ENCODE measurements around the gene KPNA1.

The KPNA1 gene

DNA sequence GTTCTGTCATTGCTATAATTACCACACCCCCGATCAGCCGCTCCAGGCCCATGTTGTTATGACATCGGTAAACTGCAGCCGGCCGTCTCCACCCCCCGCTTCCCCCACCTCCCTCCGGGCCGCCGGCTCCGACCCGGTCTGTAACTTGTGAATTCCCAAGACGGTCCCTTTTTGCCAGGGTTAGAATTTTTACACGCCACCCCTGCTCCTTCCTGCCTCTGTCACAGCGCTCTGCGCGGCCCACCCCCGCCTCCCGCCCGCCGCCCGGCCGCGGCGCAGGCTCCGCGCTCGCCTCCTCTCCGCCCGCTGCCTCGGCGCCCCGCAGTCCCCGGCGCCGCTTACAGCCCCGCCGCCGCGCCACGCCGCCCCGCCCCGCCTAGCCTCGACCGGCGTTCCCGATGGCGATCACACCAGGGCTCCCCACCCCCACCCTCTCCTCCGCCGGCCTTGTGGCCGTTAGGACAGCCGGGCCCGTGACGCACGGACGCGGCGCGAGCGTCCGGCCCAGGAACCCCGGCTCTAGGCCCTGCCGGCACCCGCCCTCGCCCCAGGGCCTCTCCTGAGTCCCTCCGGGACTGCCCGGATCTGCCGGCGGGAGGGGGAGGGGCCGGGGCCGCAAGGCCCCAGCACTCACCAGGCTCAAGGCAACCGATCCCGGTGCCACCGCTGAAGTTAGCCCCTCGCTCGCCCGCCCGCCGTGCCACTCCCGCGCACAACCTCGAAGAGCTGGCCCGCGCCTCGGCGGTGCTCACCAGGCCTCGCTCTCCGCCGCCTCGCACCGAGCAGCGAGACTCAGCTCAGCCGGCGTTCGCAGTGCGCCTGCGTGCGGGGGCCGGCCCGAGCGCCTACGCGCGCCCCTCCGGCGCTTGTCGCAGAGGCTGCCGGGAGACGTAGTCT, at the start of gene KPNA1:
KPNA1 (minus strand) TSS at position 817 of the 897 bp plus-strand sequence. CDS start 18,374 bp downstream, outside the sequence.
- DNase-seq, result peak; percentile 88

DNA sequence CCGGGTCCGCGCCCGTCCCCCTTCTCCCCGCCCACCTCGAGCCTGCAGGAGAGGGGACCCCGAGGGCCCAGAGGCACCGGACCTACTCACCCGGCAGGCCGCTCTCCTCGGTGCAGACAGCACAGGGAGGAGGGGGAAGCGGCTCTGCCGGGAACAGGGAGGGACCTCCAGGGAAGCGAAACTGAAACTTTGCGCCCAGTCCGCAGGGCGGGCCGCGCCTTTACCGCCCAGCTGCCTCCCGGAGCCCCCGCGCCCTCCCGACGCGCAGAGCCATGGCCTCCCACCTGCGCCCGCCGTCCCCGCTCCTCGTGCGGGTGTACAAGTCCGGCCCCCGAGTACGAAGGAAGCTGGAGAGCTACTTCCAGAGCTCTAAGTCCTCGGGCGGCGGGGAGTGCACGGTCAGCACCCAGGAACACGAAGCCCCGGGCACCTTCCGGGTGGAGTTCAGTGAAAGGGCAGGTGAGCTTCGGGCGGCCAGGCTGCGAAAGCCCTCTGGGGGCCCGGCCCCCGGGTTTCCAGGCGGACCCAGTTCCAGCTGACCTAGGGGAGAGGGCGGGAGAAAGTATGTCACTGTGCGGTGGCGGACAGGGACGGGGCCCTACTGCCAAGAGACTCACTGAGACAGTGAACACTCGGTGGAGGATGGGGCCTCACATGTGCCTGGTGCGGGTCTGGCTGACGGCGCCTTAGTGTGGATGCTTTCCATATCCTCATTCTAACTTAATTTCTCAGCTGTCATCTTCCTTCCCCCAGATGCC, 49.6 kb upstream of the KPNA1 start, which contains the start of the genes DTX3L and PARP9:
DTX3L (plus strand) TSS at position 184 of the 758 bp plus-strand sequence; CDS start at position 273, 89 bp downstream.
PARP9 (minus strand) TSS at position 146 of the 758 bp plus-strand sequence. CDS start 4,680 bp downstream, outside the sequence.
- peak; percentile 60 for DNase-seq

DNA sequence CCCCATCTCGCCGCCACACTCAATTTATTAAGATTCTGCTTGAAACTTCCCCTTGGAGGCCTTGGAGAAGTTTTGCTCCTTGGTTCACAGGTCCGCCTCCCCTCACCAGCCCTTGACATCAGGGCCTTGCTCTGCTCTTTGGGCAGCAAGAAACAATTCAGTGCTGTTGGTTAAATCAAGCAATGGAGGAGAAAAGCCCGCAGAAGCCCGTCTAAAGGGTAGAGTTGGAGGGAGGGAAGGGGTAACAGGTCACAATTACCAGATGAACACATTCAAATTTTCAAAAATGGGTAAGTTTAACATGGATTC, 48.9 kb upstream of the KPNA1 start:
- DNase-seq, result no peak

DNA sequence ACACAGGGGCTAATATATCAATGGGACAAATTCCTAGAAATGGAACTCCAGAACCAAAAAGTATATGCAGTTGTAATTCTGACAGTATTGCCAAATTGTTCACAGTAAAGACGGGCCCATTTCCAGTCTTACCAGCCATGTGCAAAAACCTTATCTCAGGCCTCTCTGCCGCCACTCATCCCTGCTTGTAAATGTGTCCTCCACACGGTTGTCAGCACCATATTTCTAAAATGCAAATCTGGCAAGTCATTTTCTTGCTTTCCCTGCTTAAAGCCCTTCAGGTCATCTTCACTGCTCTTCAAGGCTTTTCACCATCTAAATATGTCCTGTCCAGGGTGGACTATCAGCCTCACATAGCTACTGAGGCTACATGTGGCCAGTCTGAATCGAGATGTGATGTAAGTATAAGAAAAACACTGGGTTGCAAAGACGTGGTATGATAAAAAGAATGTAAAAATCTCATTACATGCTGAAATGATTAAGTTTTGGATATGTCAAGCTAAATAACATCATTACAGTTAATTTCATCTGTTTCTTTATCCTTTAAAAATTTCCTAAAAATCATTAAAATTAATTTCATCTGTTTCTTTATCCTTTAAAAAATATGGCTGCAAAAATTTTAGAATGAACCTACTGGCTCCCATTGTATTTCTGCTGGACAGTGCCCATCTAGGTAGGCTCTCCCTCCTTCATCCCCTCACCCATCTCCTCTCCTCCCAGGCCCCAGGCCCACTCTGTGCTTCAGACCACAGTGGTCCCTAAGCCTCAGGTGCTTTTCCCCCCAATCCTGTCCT, 48.4 kb upstream of the KPNA1 start:
- DNase-seq, result no peak

DNA sequence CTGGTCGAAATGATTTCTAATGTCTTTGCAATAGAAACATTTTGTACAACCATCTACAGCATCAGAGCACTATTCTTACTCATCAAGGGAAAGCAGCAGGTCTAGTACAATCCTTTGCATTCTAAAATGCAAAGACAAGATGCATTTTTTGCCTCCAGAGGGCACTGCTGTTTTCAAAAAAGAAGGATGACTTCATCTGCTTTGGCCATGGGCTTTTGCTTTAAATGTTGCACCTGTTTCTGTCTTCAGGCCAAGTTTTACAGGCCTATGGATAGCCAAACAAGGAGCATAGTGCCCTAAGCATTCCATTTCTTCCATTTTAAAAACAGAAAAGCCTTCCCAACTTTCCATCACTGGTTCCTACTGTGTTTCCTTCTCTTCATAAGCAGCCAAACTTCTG, 45.9 kb upstream of the KPNA1 start:
- peak; percentile 68 for DNase-seq

DNA sequence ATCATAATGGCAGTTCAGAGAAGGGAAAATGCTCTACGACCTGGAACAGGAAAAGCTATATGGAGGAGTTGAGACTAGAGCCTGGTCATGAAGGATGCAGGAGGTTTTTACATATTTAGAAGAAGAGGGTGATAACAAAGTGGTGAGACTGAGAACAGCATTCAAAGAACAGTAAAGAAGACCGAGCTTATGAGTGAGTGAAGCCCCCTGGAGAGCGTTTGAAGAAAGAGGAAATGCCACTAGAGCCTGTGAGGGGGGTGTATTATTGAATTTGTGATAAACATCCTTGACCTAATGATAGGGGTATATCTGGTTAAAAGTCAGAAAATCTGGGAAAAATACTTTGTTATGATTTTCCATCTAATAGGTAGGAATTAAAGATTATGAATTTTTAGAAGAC, 45.2 kb upstream of the KPNA1 start:
- no peak for DNase-seq

DNA sequence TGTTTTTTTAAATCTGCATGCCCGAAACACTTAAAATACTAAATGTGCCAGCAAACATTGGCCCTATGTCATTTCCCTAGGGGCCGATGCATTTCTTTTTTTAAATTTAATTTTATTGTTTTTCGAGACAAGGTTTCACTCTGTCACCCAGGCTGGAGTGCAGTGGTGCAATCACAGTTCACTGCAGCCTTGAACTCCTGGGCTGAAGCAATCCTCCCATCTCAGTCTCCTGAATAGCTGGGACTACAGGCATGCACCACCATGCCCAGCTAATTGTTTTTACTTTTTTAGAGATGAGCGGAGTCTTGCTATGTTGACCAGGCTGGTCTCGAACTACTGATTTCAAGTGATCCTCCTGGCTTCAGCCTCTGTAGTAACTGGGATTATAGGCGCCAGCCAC, 43.9 kb upstream of the KPNA1 start:
- DNase-seq, result no peak

DNA sequence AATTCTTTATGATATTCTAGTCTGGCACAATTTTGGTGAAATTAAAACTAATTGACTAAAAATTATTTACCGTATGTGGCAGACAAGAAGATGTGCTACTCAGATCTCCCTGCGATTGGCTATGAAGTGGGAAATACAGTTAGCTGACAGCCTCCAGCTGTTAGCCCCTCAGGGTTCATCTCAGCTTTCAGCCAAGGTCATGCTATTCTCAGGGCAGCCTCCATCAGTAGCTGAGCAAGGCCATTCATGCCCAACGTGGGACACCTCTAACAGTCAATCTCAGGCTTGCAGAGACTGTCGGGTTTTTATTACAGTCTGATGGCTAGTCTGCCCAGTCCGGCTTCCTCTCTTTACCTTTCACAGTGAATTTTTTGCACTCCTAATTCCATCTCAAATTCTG, 42.6 kb upstream of the KPNA1 start:
- no peak for DNase-seq

DNA sequence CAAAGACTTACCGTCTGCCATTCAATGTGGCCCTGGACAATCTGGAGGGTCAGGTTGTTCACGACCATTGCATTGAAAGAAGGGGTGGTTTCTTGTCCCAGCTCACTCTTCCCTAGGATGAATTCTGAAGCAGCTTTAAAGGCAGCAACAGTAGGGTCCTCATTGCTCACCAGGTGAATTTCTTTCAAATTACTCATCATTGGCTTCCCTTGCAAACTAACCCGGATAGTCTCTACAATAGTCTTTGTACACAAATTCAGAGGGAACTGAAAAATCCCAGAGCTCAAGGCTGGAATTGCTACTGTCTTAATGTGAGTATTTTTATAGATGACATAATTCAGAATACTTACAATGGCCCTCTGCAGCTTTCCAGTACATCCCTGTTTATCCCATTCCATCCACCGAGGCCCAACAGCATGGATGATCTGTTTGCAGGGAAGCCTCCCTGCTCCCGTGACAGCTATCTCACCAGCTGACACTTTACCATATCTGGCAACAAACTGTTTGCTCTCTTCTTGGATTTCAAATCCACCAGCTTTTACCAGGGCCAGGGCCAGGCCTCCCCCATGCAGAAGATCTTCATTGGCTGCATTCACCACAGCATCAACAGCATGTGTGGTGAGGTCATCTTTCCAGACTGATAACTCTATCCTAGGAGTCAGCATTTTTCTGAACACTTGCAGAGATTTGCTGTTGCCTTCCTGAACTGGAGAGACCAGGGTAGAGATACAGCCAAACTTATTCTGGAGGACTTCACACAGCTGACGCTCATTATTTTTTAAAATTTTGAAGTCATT, 40.7 kb upstream of the KPNA1 start:
- DNase-seq, result no peak

DNA sequence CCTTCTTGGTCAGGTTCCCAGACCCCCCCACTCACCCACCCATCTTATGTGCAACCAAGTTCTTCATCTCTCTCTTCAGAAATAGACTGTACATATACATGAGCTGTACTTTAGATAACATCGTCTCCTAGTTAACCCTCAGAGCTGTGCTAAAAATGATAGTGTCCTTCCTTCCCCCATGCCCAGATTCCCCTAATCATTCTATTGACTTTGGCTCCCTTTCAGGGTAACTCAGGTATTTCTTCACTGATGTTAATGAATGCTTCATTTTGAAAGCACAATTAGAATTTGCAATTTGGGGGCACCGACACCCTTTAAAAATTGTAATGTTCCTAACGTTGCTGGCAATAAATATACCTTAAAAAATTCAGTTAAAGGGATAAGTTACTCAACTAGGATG, 38.4 kb upstream of the KPNA1 start:
- no peak for DNase-seq

DNA sequence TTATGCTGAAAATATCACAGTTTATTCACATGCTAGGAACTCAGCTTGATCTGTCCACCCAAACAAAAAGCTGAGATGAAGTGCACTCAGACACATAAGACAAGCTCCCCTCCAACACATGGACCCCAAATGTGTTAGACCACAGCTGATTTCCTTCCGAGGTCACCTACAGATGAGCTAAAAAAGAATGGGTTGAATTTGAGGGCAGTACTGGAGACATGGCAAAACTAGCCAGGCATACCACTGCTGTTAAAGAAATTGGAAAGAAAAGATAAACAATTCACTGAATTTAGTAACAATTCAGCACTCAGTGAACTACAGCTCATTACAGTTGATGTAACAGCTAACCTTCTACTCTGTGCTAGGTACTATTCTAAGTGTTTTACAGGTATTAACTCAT, 33.9 kb upstream of the KPNA1 start:
- DNase-seq, result no peak

DNA sequence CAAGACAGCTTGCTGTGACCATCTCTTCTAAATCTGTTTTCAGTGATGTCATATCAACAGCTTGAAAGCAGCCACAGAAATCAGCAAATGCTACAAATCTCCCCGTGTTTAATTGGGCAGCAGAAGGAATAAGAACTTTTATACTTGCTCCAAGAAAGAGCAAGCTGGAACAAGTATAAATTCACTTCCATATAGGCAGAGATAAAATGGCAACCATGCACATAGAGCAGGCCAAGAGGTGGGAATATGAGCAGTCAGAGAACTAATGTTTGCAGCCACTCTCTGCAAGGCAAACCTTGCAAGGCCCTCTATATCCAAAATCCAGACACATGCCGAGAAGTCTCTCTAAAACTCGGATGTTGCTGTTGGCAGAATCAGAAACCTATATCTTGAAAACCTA, 33.3 kb upstream of the KPNA1 start:
- DNase-seq, result no peak

DNA sequence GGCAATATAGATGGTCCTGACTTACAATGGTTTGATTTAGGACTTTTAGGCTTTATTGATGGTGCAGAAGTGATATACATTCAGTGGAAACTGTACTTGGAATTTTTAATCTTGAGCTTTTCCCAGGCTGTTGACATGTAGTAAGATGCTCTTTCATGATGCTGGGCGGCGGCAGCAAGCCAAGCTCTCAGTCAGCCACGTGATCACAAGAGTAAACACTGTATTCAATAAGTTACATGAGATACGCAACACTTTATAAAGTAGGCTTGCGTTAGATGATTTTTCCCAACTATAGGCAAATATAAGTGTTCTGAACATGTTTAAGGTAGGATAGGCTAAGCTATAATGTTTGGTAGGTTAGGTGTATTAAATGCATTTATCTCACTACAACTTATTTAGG, 31.4 kb upstream of the KPNA1 start:
- DNase-seq, result no peak

DNA sequence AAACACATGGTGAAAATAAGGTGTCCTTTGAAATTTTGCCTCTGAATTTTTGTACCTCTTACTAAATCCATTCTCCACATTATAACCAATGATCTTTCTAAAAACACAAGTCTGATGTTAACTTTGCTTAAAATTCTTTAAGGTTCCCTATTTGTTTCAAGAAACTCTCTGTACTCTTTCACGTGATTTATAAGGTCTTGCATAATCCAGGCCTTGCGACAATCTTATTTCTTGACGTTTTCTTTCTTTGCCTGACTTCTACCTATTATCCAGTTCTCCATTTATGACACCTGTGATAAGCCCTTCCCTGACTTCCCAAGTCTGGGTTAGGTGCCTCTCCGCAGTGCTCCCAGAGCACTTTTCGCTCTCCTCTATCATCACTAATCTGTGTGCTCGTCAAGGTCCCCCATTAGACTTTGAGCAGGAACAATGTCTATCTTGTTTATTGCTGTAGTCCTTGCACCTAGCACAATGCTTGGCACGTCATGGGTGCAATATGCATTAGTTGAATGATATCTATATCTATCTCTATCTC, 24.3 kb upstream of the KPNA1 start:
- no peak for DNase-seq

DNA sequence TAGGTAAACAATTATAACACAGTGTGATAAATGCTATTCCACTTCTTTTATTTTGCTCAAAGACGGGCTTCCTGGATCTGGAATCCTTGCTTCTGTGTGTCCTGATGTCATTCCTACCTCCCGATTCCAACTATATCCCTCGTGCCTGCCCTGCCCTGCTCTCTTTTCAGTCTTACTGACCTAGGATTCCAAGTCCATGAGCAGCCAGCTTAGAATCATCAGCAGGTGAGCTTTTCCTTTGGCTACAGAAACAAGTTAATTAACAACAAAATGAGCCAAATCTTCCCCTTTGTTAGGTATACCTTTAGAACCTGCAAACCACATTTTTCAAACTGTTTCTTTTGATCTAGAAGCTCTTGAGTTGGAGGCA, 21.9 kb upstream of the KPNA1 start:
- DNase-seq, result no peak

DNA sequence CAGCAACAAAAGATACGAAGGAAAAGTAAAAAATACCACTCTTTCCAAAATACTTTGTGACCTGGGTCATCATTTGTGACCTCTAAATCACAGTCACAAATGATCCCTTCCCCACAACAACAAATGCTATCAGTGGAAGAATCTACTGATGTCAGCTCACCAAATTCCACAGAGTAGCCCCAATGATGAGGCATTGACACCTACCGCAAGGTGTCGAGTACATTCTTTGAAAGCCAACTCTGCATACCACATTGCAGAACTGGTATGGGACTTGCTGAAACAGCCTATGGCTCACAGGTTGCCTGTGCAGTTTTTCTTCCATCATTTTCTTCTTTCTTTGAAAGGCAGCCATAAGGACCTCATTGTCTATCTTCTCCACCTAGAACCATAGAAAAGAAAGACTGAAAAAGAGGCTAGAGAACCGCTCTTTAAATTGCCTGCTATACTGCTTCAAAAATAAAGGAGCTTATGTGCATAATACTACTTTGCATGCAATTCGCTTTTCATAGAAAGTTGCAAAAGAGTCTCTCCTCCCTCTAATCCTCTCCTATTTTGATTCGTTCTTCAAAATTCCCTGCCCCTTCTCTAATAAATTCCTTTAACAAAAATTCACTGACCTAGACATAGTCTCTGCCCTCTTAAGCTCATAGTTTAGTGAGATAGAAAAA, 21.4 kb upstream of the KPNA1 start:
- DNase-seq, result no peak

DNA sequence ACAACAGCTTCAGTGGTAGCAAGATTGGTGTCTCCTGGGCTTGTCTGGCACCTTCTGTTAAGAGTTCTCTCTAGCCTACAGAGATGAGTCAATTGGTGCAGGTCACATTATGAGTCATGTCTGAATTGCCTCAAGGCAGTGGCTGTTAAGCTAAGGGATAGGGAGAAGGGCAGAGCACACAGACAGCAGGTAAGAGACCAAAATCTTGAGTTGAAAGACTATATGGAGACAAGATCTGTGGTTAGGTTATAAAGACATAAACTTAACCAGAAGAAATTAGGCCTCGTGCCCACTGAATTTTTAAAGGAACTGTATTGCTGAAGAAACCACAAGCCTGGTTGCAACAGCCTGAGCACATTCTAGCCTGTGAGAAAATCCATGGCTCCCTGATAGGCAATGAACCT, 19.2 kb upstream of the KPNA1 start:
- DNase-seq, result no peak

DNA sequence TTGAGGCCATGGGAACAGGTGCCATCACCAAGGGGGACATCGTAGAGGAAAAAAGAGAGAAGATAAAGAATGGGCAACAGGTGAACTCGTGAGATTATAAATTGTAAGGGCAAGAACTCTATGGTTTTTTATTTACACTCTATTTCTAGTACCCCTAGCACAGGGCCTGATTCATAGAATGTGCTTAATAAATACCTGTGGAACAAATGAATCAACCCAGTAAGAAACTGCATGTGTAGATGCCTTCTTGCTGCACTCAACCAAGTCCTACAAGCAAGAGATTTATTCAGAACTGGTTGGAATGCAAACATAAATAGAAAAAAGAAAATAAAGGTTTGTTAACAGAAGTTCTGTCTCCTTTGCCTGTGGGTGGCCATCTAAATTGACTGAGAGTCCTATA, 18.7 kb upstream of the KPNA1 start:
- no peak for DNase-seq

DNA sequence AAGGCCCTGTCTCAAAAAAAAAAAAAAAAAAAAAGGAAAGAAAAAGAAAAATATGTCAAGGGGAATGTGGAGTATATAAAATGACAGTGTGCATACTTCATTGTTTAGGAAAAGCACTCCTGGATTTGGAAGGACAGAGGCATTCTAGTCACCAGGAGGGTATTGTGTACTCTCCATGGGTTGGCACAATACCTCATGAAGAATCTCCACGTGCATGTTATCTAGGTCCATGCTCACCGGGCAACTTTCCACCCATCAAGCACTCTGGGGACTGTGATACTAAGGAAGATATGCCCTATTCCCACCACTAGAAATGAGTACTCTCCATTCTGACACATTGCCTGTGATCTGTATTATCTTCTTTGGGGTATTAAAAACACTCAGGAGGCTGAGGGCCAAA, 15.4 kb upstream of the KPNA1 start:
- DNase-seq, result no peak

DNA sequence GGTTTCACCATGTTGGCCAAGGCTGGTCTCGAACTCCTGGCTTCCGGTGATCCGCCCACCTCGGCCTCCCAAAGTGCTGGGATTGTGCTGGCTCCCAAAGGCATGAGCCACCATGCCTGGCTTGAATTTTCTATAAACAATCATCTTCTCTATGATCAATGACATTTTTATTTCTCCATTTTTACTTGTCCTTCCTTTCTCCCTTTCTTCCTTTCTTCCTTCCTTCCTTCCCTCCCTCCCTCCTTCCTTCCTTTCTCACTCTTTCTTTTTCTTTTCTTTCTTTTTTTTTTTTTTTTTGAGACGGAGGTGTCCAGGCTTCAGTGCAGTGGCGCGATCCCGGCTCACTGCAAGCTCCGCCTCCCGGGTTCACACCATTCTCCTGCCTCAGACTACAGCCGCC, 8.6 kb upstream of the KPNA1 start:
- no peak for DNase-seq

DNA sequence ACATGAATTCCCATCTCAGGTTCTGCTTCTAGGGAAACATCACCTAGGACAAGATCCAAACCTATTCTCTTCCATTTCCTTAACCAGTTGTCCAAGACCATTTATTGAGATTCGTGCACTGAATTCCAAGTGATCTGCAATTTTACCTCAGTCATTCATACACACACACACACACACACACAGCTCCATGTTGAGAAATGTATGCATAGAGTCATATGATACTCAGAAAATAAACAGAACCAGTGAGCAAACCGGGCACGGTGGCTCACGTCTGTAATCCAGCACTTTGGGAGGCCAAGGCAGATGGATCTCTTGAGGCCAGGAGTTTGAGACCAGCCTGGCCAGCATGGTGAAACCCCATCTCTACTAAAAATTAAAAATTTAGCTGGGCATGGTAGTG, 6.1 kb upstream of the KPNA1 start:
- DNase-seq, result no peak

DNA sequence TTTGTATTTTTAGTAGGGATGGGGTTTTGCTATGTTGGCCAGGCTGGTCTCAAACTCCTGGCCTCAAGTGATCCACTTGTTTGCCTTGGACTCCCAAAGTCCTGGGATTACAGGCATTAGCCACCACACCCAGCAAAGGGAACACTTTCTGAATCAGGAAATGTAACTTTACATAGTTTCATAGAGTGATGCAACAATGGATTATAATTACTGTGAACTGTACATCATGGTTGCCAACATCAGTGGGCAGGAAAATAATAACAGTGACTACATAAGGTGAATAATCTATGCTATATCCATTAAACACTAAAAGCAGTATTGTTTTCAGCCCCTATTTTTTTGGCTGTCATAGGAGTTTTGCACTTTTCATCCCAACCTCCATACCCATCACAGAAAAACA, 5.0 kb upstream of the KPNA1 start:
- DNase-seq, result no peak
